Measurements from ENCODE around the gene PCDH9. TPM values are rescaled to one million over a fixed set of nuclear protein-coding genes. Genes with fewer than 3 reads are reported as not detected.

PCDH9 gene
- 4.4 TPM for polyA plus RNA-seq (2013, experiment 1 of 4)
- polyA plus RNA-seq (2013, experiment 2 of 4) = 3.2 TPM
- 2.9 TPM for polyA plus RNA-seq (2013, experiment 3 of 4)
- 3.3 TPM for polyA plus RNA-seq (2013, experiment 4 of 4)

GRCh38 chr13:67229481-67230403 lies at the start of gene PCDH9:
Gene PCDH9, minus strand, starts transcription at chr13:67230336. Its CDS starts 1,896 bp downstream, at chr13:67228440.
- Histone ChIP-seq H3K27me3 (ENCODE audit: control insufficient read depth, insufficient read depth, low read length, poor library complexity, severe bottlenecking) (peaks cover 30% of the 10 kb centered on the region), H3K4me1 (ENCODE audit: control insufficient read depth, insufficient read depth, low read length) (no peaks in the 10 kb centered on the region)
- WGBS, 2 experiments = 2 to 3% methylated on average over 26 of the region's 26 CpGs

GRCh38 chr13:67278235-67278634 lies 48.1 kb upstream of the PCDH9 start:
- WGBS, 2 experiments = 90 to 97% methylated on average over 2 of the region's 2 CpGs
- H3K4me1 ChIP-seq (ENCODE audit: control insufficient read depth, insufficient read depth, low read length) = no peaks in the 10 kb centered on the region
- H3K9me3 ChIP-seq (ENCODE audit: control insufficient read depth, low read length) = no peaks in the 10 kb centered on the region
- H3K27me3 ChIP-seq (ENCODE audit: control insufficient read depth, insufficient read depth, low read length, poor library complexity, severe bottlenecking) = no peaks in the 10 kb centered on the region
- no peak overlapping the region for H3K4me3 ChIP-seq (ENCODE audit: insufficient read depth, low read depth, low read length)
- no peaks in the 10 kb centered on the region for H3K36me3 ChIP-seq (ENCODE audit: control insufficient read depth, insufficient read depth, low read length)
- H3K27ac ChIP-seq (ENCODE audit: insufficient read depth, low read depth, low read length, poor library complexity, severe bottlenecking) = no peak overlapping the region

More at GRCh38 chr13:67229481-67230403, at the start of gene PCDH9:
- peak within 1 kb of the TSS; percentile 51 for H3K27ac ChIP-seq (ENCODE audit: insufficient read depth, low read depth, low read length, poor library complexity, severe bottlenecking)
- peak within 1 kb of the TSS; percentile 66 for H3K4me3 ChIP-seq (ENCODE audit: insufficient read depth, low read depth, low read length)
- no peaks in the 10 kb centered on the region for H3K36me3 ChIP-seq (ENCODE audit: control insufficient read depth, insufficient read depth, low read length)
- H3K9me3 ChIP-seq (ENCODE audit: control insufficient read depth, low read length) = no peaks in the 10 kb centered on the region

GRCh38 chr13:67277581-67277980 lies 47.4 kb upstream of the PCDH9 start:
- no peak overlapping the region for H3K4me3 ChIP-seq (ENCODE audit: insufficient read depth, low read depth, low read length)
- no peaks in the 10 kb centered on the region for H3K27me3 ChIP-seq (ENCODE audit: control insufficient read depth, insufficient read depth, low read length, poor library complexity, severe bottlenecking)
- no peak overlapping the region for H3K27ac ChIP-seq (ENCODE audit: insufficient read depth, low read depth, low read length, poor library complexity, severe bottlenecking)
- WGBS, 2 experiments = 82 to 94% methylated on average over 1 of the region's 1 CpG
- H3K4me1 ChIP-seq (ENCODE audit: control insufficient read depth, insufficient read depth, low read length) = no peaks in the 10 kb centered on the region
- no peaks in the 10 kb centered on the region for H3K36me3 ChIP-seq (ENCODE audit: control insufficient read depth, insufficient read depth, low read length)
- no peaks in the 10 kb centered on the region for H3K9me3 ChIP-seq (ENCODE audit: control insufficient read depth, low read length)

- H3K27ac ChIP-seq (ENCODE audit: insufficient read depth, low read depth, low read length, poor library complexity, severe bottlenecking) = no peak overlapping the region
- no peaks in the 10 kb centered on the region for H3K36me3 ChIP-seq (ENCODE audit: control insufficient read depth, insufficient read depth, low read length)
- WGBS, 2 experiments = 87 to 89% methylated on average over 6 of the region's 6 CpGs
- no peak overlapping the region for H3K4me3 ChIP-seq (ENCODE audit: insufficient read depth, low read depth, low read length)
- no peaks in the 10 kb centered on the region for H3K27me3 ChIP-seq (ENCODE audit: control insufficient read depth, insufficient read depth, low read length, poor library complexity, severe bottlenecking)
- H3K4me1 ChIP-seq (ENCODE audit: control insufficient read depth, insufficient read depth, low read length) = no peaks in the 10 kb centered on the region
- no peaks in the 10 kb centered on the region for H3K9me3 ChIP-seq (ENCODE audit: control insufficient read depth, low read length)
These were observed 45.3 kb upstream of the PCDH9 start for GRCh38 chr13:67275351-67275960.

GRCh38 chr13:67273001-67273400 lies 42.9 kb upstream of the PCDH9 start:
- Histone ChIP-seq H3K27me3 (ENCODE audit: control insufficient read depth, insufficient read depth, low read length, poor library complexity, severe bottlenecking) (no peaks in the 10 kb centered on the region), H3K9me3 (ENCODE audit: control insufficient read depth, low read length) (no peaks in the 10 kb centered on the region), H3K4me1 (ENCODE audit: control insufficient read depth, insufficient read depth, low read length) (no peaks in the 10 kb centered on the region), H3K36me3 (ENCODE audit: control insufficient read depth, insufficient read depth, low read length) (no peaks in the 10 kb centered on the region), H3K4me3 (ENCODE audit: insufficient read depth, low read depth, low read length) (no peak overlapping the region), H3K27ac (ENCODE audit: insufficient read depth, low read depth, low read length, poor library complexity, severe bottlenecking) (no peak overlapping the region)
- no CpG with 5 or more reads among the region's 1 CpG for WGBS, 2 experiments

GRCh38 chr13:67267136-67267535 lies 37.0 kb upstream of the PCDH9 start:
- H3K36me3 ChIP-seq (ENCODE audit: control insufficient read depth, insufficient read depth, low read length) = no peaks in the 10 kb centered on the region
- H3K27ac ChIP-seq (ENCODE audit: insufficient read depth, low read depth, low read length, poor library complexity, severe bottlenecking) = no peak overlapping the region
- no peaks in the 10 kb centered on the region for H3K9me3 ChIP-seq (ENCODE audit: control insufficient read depth, low read length)
- no peaks in the 10 kb centered on the region for H3K4me1 ChIP-seq (ENCODE audit: control insufficient read depth, insufficient read depth, low read length)
- no peak overlapping the region for H3K4me3 ChIP-seq (ENCODE audit: insufficient read depth, low read depth, low read length)
- 95 to 97% methylated on average over 4 of the region's 4 CpGs for WGBS, 2 experiments
- no peaks in the 10 kb centered on the region for H3K27me3 ChIP-seq (ENCODE audit: control insufficient read depth, insufficient read depth, low read length, poor library complexity, severe bottlenecking)

GRCh38 chr13:67259208-67259607 lies 29.1 kb upstream of the PCDH9 start:
- 81 to 85% methylated on average over 5 of the region's 5 CpGs for whole genome bisulfite sequencing, 2 experiments
- H3K27ac ChIP-seq (ENCODE audit: insufficient read depth, low read depth, low read length, poor library complexity, severe bottlenecking) = no peak overlapping the region
- peaks cover 6% of the 10 kb centered on the region for H3K4me1 ChIP-seq (ENCODE audit: control insufficient read depth, insufficient read depth, low read length)
- H3K4me3 ChIP-seq (ENCODE audit: insufficient read depth, low read depth, low read length) = no peak overlapping the region
- H3K27me3 ChIP-seq (ENCODE audit: control insufficient read depth, insufficient read depth, low read length, poor library complexity, severe bottlenecking) = no peaks in the 10 kb centered on the region
- no peaks in the 10 kb centered on the region for H3K36me3 ChIP-seq (ENCODE audit: control insufficient read depth, insufficient read depth, low read length)
- no peaks in the 10 kb centered on the region for H3K9me3 ChIP-seq (ENCODE audit: control insufficient read depth, low read length)

- Histone ChIP-seq H3K9me3 (ENCODE audit: control insufficient read depth, low read length) (no peaks in the 10 kb centered on the region), H3K4me3 (ENCODE audit: insufficient read depth, low read depth, low read length) (no peak overlapping the region), H3K4me1 (ENCODE audit: control insufficient read depth, insufficient read depth, low read length) (peaks cover 6% of the 10 kb centered on the region), H3K36me3 (ENCODE audit: control insufficient read depth, insufficient read depth, low read length) (no peaks in the 10 kb centered on the region), H3K27me3 (ENCODE audit: control insufficient read depth, insufficient read depth, low read length, poor library complexity, severe bottlenecking) (no peaks in the 10 kb centered on the region), H3K27ac (ENCODE audit: insufficient read depth, low read depth, low read length, poor library complexity, severe bottlenecking) (no peak overlapping the region)
- WGBS, 2 experiments = 90 to 100% methylated on average over 1 of the region's 1 CpG
These were observed 28.3 kb upstream of the PCDH9 start for GRCh38 chr13:67258482-67258881.

GRCh38 chr13:67238861-67239260 lies 8.7 kb upstream of the PCDH9 start:
- Histone ChIP-seq H3K27ac (ENCODE audit: insufficient read depth, low read depth, low read length, poor library complexity, severe bottlenecking) (no peak overlapping the region), H3K9me3 (ENCODE audit: control insufficient read depth, low read length) (no peaks in the 10 kb centered on the region), H3K4me1 (ENCODE audit: control insufficient read depth, insufficient read depth, low read length) (no peaks in the 10 kb centered on the region), H3K27me3 (ENCODE audit: control insufficient read depth, insufficient read depth, low read length, poor library complexity, severe bottlenecking) (no peaks in the 10 kb centered on the region), H3K36me3 (ENCODE audit: control insufficient read depth, insufficient read depth, low read length) (no peaks in the 10 kb centered on the region), H3K4me3 (ENCODE audit: insufficient read depth, low read depth, low read length) (no peak overlapping the region)

- H3K27me3 ChIP-seq (ENCODE audit: control insufficient read depth, insufficient read depth, low read length, poor library complexity, severe bottlenecking) = no peaks in the 10 kb centered on the region
- H3K9me3 ChIP-seq (ENCODE audit: control insufficient read depth, low read length) = no peaks in the 10 kb centered on the region
- H3K27ac ChIP-seq (ENCODE audit: insufficient read depth, low read depth, low read length, poor library complexity, severe bottlenecking) = no peak overlapping the region
- no peak overlapping the region for H3K4me3 ChIP-seq (ENCODE audit: insufficient read depth, low read depth, low read length)
- H3K36me3 ChIP-seq (ENCODE audit: control insufficient read depth, insufficient read depth, low read length) = no peaks in the 10 kb centered on the region
- no peaks in the 10 kb centered on the region for H3K4me1 ChIP-seq (ENCODE audit: control insufficient read depth, insufficient read depth, low read length)
These were observed 8.2 kb upstream of the PCDH9 start for GRCh38 chr13:67238277-67238859.

All from ectodermal cell (in vitro differentiated cells).